ENCODE data around the gene KIT.

The KIT gene

DNA sequence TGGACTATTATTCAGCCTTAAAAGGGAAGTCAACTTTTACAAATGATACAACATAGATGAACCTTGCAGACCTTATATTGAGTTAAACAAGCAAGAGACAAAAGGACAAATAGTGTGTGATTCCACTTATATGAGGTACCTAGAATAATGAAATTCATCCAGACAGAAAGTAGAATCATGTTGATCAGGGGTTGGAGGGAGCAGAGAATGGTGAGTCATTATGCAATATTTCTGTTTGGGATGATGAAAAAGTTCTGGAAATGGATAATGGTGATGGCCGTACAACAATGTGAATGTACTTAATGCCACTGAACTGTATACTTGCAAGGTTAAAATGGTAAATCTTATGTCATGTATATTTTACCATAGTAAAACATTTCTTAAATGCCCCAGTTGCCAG, 22.1 kb downstream of the KIT start:
- Histone ChIP-seq H3K9me3 (ENCODE audit: severe bottlenecking) (no peaks in the 10 kb centered on the region), H3K27ac (ENCODE audit: poor library complexity, severe bottlenecking) (no peak overlapping the region), H3K36me3 (ENCODE audit: low read depth) (no peaks in the 10 kb centered on the region), H3K4me3 (ENCODE audit: severe bottlenecking) (no peak overlapping the region), H3K27me3 (ENCODE audit: insufficient read depth, poor library complexity, severe bottlenecking) (no peaks in the 10 kb centered on the region), H3K4me1 (ENCODE audit: insufficient read depth, poor library complexity, severe bottlenecking) (no peaks in the 10 kb centered on the region)
- no peak for ATAC-seq (ENCODE audit: low read depth)
- DNase-seq (ENCODE audit: low spot score), result no peak
- no peak for TF ChIP-seq CTCF (IDR thresholded peaks at IDR 0.05; ENCODE audit: poor library complexity, severe bottlenecking)

DNA sequence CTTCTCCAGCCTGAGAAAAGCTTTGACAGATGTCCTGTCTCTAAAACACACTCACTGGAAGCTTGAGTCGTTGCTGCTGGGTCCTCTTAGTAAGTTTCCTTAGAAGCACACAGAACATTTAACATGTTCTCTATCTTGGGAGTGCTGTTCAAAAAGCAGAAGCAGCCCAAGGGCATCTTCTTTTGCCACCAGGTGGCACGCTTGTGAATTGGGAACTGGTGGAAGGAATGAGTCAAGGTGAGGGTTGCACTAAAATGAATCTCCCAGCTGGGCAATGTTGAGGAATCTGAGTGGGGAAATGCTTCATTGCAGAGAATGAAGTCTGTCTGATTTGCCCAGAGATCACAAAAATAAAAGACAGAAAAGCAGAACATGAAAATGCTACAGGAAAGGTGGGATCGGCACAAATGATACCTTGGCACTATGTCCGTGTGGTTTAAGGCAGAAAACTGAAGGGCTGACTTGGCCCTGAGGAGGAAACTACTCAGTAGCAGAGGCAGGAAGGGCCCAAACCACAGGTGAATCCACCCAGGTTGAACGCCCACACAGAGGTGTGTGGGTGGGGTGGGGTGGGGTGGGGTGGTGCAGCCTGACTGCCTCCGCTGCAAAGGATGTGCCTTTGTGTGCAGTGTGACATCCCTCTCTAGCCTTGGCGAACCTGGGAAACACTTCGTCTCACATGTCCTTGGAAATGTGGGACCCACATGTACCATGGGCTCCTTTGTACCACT, 26.0 kb downstream of the KIT start:
- TF ChIP-seq CTCF (IDR thresholded peaks at IDR 0.05; ENCODE audit: poor library complexity, severe bottlenecking), result peak; percentile 55
- no peak overlapping the region for H3K27ac ChIP-seq (ENCODE audit: poor library complexity, severe bottlenecking)
- no peak for DNase-seq (ENCODE audit: low spot score)
- H3K36me3 ChIP-seq (ENCODE audit: low read depth), result no peaks in the 10 kb centered on the region
- H3K4me1 ChIP-seq (ENCODE audit: insufficient read depth, poor library complexity, severe bottlenecking), result no peaks in the 10 kb centered on the region
- no peaks in the 10 kb centered on the region for H3K9me3 ChIP-seq (ENCODE audit: severe bottlenecking)
- H3K27me3 ChIP-seq (ENCODE audit: insufficient read depth, poor library complexity, severe bottlenecking), result no peaks in the 10 kb centered on the region
- peak; percentile 56; the same call in 1 of the 3 replicates for ATAC-seq (ENCODE audit: low read depth)
- no peak overlapping the region for H3K4me3 ChIP-seq (ENCODE audit: severe bottlenecking)

DNA sequence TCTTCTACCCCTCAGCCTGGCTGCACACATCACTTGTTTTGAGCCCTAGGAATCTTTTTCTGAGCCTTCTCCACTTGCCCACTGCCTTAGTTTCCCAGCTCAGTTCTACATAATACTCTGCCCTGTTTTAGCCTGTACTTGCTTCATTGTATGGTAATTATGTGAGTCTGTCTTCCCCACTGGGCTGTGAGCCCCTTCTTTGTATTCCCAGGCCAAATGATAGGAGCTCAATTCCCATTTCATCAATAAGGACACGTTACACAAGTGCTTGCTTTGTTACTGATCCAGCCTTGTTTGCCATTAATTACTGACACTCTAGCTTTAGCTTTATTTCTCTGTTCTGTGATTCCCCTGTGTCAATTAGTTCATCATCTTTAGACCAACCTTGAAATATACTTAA, 28.1 kb downstream of the KIT start:
- Histone ChIP-seq H3K36me3 (ENCODE audit: low read depth) (no peaks in the 10 kb centered on the region), H3K4me3 (ENCODE audit: severe bottlenecking) (no peak overlapping the region), H3K27ac (ENCODE audit: poor library complexity, severe bottlenecking) (no peak overlapping the region), H3K9me3 (ENCODE audit: severe bottlenecking) (no peaks in the 10 kb centered on the region), H3K27me3 (ENCODE audit: insufficient read depth, poor library complexity, severe bottlenecking) (no peaks in the 10 kb centered on the region), H3K4me1 (ENCODE audit: insufficient read depth, poor library complexity, severe bottlenecking) (no peaks in the 10 kb centered on the region)
- TF ChIP-seq CTCF (IDR thresholded peaks at IDR 0.05; ENCODE audit: poor library complexity, severe bottlenecking), result no peak
- ATAC-seq (ENCODE audit: low read depth) (no peak), DNase-seq (ENCODE audit: low spot score) (no peak)

- Histone ChIP-seq H3K4me3 (ENCODE audit: severe bottlenecking) (no peak overlapping the region), H3K4me1 (ENCODE audit: insufficient read depth, poor library complexity, severe bottlenecking) (no peaks in the 10 kb centered on the region), H3K36me3 (ENCODE audit: low read depth) (no peaks in the 10 kb centered on the region), H3K9me3 (ENCODE audit: severe bottlenecking) (no peaks in the 10 kb centered on the region), H3K27ac (ENCODE audit: poor library complexity, severe bottlenecking) (no peak overlapping the region), H3K27me3 (ENCODE audit: insufficient read depth, poor library complexity, severe bottlenecking) (no peaks in the 10 kb centered on the region)
- ATAC-seq (ENCODE audit: low read depth) (no peak), DNase-seq (ENCODE audit: low spot score) (no peak)
- TF ChIP-seq CTCF (IDR thresholded peaks at IDR 0.05; ENCODE audit: poor library complexity, severe bottlenecking), result no peak
Observed at GRCh38 chr4:54687887-54688841, 30.4 kb downstream of the KIT start.

Data from RWPE2 (cell line).